PFSK-1 (cell line): ENCODE data around the gene LSM4.
A peak's percentile ranks its signal among the peaks of the same experiment; 100 is the strongest.

Experiments used
- FOXP2 ChIP-seq: optimal IDR thresholded peaks from 2 replicates; pipeline ENCODE3; 2011; ENCODE audit warnings: borderline replicate concordance, control low read depth, inconsistent platforms; ENCODE audit not compliant: insufficient read depth; ENCODE audit errors: extremely low read length, extremely low read depth
- POLR2AphosphoS5 ChIP-seq: IDR thresholded peaks from 2 replicates; pipeline ENCODE4 v1.6.1; 2012; ENCODE audit warnings: low read depth, mild to moderate bottlenecking, control low read depth, low read length, moderate library complexity
- SIN3A ChIP-seq: IDR thresholded peaks from 2 replicates; pipeline ENCODE4 v1.6.1; 2012; ENCODE audit warnings: mild to moderate bottlenecking, low read length, moderate library complexity, borderline replicate concordance; ENCODE audit not compliant: insufficient read depth
- TAF1 ChIP-seq: IDR thresholded peaks from 2 replicates; pipeline ENCODE4 v1.6.1; 2012; ENCODE audit warnings: low read length, control low read depth, borderline replicate concordance; ENCODE audit not compliant: insufficient read depth
- TF ChIP-seq, protein P1 (sequence below), 2 experiments: IDR thresholded peaks; 2 replicates each; pipeline versions ENCODE4 v1.6.1 to v1.8.0; 2011 to 2012; ENCODE audit warnings: low read depth in 2 of 2, low read length in 2 of 2, control low read depth in 1 of 2, inconsistent platforms in 1 of 2, mild to moderate bottlenecking in 1 of 2, moderate library complexity in 1 of 2; ENCODE audit not compliant: insufficient read depth in 1 of 2

The LSM4 gene

GRCh38 chr19:18293642-18294466 lies 29.0 kb downstream of the LSM4 start:
- TF ChIP-seq FOXP2: no peak
- TF ChIP-seq TAF1: no peak

- TF ChIP-seq POLR2AphosphoS5 (no peak), FOXP2 (peak; percentile 59)
These were observed 29.9 kb downstream of the LSM4 start for GRCh38 chr19:18292810-18293641.

DNA sequence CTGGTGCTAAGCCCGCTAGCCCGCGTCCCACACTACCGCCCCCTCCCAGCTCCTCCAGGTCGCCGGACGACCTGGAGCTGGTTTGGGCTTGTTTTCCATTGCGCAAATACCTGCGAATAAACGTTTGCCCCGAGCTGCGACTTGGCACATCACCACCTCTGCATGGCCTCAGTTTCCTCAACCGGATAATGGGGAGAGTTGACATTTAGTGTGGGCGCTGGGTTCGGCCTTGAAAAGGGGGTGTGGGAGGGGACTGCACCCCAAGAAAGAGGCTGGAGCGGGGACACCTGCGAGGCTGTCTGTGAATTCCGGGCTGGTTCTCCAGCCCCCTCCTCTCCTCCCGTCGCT lies 30.4 kb downstream of the LSM4 start:
- TF ChIP-seq FOXP2 (no peak), SIN3A (no peak), TAF1 (no peak), POLR2AphosphoS5 (no peak; the same call in 1 of the 2 replicates)
- TF ChIP-seq, protein P1, sequence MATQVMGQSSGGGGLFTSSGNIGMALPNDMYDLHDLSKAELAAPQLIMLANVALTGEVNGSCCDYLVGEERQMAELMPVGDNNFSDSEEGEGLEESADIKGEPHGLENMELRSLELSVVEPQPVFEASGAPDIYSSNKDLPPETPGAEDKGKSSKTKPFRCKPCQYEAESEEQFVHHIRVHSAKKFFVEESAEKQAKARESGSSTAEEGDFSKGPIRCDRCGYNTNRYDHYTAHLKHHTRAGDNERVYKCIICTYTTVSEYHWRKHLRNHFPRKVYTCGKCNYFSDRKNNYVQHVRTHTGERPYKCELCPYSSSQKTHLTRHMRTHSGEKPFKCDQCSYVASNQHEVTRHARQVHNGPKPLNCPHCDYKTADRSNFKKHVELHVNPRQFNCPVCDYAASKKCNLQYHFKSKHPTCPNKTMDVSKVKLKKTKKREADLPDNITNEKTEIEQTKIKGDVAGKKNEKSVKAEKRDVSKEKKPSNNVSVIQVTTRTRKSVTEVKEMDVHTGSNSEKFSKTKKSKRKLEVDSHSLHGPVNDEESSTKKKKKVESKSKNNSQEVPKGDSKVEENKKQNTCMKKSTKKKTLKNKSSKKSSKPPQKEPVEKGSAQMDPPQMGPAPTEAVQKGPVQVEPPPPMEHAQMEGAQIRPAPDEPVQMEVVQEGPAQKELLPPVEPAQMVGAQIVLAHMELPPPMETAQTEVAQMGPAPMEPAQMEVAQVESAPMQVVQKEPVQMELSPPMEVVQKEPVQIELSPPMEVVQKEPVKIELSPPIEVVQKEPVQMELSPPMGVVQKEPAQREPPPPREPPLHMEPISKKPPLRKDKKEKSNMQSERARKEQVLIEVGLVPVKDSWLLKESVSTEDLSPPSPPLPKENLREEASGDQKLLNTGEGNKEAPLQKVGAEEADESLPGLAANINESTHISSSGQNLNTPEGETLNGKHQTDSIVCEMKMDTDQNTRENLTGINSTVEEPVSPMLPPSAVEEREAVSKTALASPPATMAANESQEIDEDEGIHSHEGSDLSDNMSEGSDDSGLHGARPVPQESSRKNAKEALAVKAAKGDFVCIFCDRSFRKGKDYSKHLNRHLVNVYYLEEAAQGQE (IDR thresholded peaks at IDR 0.05; ENCODE audit: insufficient read depth in 1 of 2, low read depth in 2 of 2, low read length in 2 of 2): no peak

GRCh38 chr19:18291590-18292461 lies 31.1 kb downstream of the LSM4 start:
- peak; percentile 19; the same call in 1 of the 2 replicates for TF ChIP-seq POLR2AphosphoS5
- peak; percentile 95 for TF ChIP-seq FOXP2
- TF ChIP-seq TAF1: peak; percentile 21; the same call in 1 of the 2 replicates
- TF ChIP-seq, protein P1 (IDR thresholded peaks at IDR 0.05; ENCODE audit: insufficient read depth in 1 of 2, low read depth in 2 of 2, low read length in 2 of 2): peak in 1 of 2 experiments; percentile 24; a peak in 1 of 4 replicates
- TF ChIP-seq SIN3A: peak; percentile 64; the same call in 1 of the 2 replicates

GRCh38 chr19:18291019-18291524 lies 31.8 kb downstream of the LSM4 start:
- TF ChIP-seq FOXP2 (no peak), TAF1 (no peak), POLR2AphosphoS5 (no peak), SIN3A (no peak)
- TF ChIP-seq, protein P1 (IDR thresholded peaks at IDR 0.05; ENCODE audit: insufficient read depth in 1 of 2, low read depth in 2 of 2, low read length in 2 of 2): no peak
